ENCODE measurements around the gene MCOLN2. TPM values are rescaled to one million over a fixed set of nuclear protein-coding genes. Genes with fewer than 3 reads are reported as not detected.

MCOLN2 gene
- total RNA-seq, 1 experiment from 2014 or later = 1.3 TPM

DNA sequence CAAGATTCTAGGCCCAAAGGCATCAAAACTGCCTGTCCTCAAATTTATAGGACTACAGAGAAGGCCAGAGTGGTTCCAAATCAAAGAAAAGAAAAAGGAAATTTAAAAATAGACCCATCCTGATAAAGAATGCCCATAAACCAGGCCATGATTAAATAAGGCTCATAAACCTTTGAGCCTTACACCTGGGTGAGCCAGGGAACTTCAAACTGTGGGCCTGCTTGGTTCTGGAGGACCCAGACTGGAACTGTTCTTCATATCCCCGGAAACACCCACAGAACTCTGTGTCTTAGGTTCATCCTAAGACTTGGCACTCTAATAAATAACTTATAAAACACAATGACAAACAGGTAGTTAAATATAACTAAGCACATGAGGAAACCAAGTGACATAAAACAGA is 28.8 kb downstream of the MCOLN2 start:
- no peak overlapping the region for H3K27ac ChIP-seq (ENCODE audit: insufficient read length, low read depth, low read length)
- Mint-ChIP-seq H3K27ac (no peak overlapping the region), H3K9me3 (peaks cover 0 to 4% of the 10 kb centered on the region in 2 experiments; a peak in 2 of 5 replicates), H3K4me3 (no peak overlapping the region), H3K27me3 (ENCODE audit: low read depth) (no peaks in the 10 kb centered on the region; the same call in 1 of the 2 replicates), H3K4me1 (no peaks in the 10 kb centered on the region), H3K36me3 (ENCODE audit: insufficient read depth in 1 of 3, low read depth in 3 of 3) (peaks cover 0 to 4% (median 0%) of the 10 kb centered on the region in 3 experiments; a peak in 2 of 7 replicates)
- no peak overlapping the region for H3K23ac ChIP-seq (ENCODE audit: insufficient read length, low read depth, low read length)
- no peak overlapping the region for H2BK120ac ChIP-seq (ENCODE audit: low read depth, low read length, poor library complexity, severe bottlenecking)
- H3K4me2 ChIP-seq (ENCODE audit: insufficient read depth, insufficient read length, low read length) = no peak overlapping the region
- no peak overlapping the region for H3K4ac ChIP-seq (ENCODE audit: low read depth, low read length)
- H2AK5ac ChIP-seq (ENCODE audit: insufficient read length, low read length) = no peak overlapping the region
- H2BK5ac ChIP-seq (ENCODE audit: insufficient read length, low read length) = no peak overlapping the region
- H3K9me3 ChIP-seq (ENCODE audit: control insufficient read depth, low read depth, low read length) = no peaks in the 10 kb centered on the region
- no peak overlapping the region for H4K91ac ChIP-seq (ENCODE audit: insufficient read length, low read depth, low read length)
- no peaks in the 10 kb centered on the region for H3K79me2 ChIP-seq (ENCODE audit: insufficient read depth, low read length)
- H3K14ac ChIP-seq (ENCODE audit: insufficient read depth, low read length) = no peak overlapping the region
- no peaks in the 10 kb centered on the region for H3K4me1 ChIP-seq (ENCODE audit: insufficient read depth, low read length)
- H4K8ac ChIP-seq (replicated peaks; ENCODE audit: insufficient read length, low read depth, low read length) = no peak overlapping the region
- no peak overlapping the region for H3K18ac ChIP-seq (ENCODE audit: insufficient read length, low read depth, low read length)
- no peak overlapping the region for H2BK12ac ChIP-seq (ENCODE audit: insufficient read length, low read depth, low read length)
- no peaks in the 10 kb centered on the region for H3K27me3 ChIP-seq (ENCODE audit: insufficient read depth, low read length)
- no CpG with 5 or more reads among the region's 1 CpG for WGBS (ENCODE audit: extremely low coverage, insufficient read length, low lambda C conversion rate)
- no peaks in the 10 kb centered on the region for H3K79me1 ChIP-seq (ENCODE audit: insufficient read depth, low read depth, low read length, poor library complexity, severe bottlenecking)
- no peak overlapping the region for H2AFZ ChIP-seq (ENCODE audit: low read length)
- no peak overlapping the region for H2BK15ac ChIP-seq (ENCODE audit: low read depth, low read length)
- no peak overlapping the region for H3T11ph ChIP-seq (ENCODE audit: low read length)
- H3K56ac ChIP-seq (ENCODE audit: insufficient read length, low read depth, low read length) = no peak overlapping the region
- no peak overlapping the region for H2BK20ac ChIP-seq (ENCODE audit: low read depth, low read length, poor library complexity, severe bottlenecking)
- H4K5ac ChIP-seq (ENCODE audit: insufficient read length, low read depth, low read length) = no peak overlapping the region
- no peaks in the 10 kb centered on the region for H4K20me1 ChIP-seq (ENCODE audit: control insufficient read depth, insufficient read depth, insufficient read length)
- H3K23me2 ChIP-seq (ENCODE audit: insufficient read length, low read depth, low read length, poor library complexity, severe bottlenecking) = no peaks in the 10 kb centered on the region
- H3K9ac ChIP-seq (ENCODE audit: extremely low read depth, insufficient read length, low read length) = no peak overlapping the region
- no peak for DNase-seq
- no peak for TF ChIP-seq CTCF (conservative IDR thresholded peaks at IDR 0.05)

Measured in H9 (cell line).